ENCODE data around the gene PARP3.

Gene PARP3

DNA sequence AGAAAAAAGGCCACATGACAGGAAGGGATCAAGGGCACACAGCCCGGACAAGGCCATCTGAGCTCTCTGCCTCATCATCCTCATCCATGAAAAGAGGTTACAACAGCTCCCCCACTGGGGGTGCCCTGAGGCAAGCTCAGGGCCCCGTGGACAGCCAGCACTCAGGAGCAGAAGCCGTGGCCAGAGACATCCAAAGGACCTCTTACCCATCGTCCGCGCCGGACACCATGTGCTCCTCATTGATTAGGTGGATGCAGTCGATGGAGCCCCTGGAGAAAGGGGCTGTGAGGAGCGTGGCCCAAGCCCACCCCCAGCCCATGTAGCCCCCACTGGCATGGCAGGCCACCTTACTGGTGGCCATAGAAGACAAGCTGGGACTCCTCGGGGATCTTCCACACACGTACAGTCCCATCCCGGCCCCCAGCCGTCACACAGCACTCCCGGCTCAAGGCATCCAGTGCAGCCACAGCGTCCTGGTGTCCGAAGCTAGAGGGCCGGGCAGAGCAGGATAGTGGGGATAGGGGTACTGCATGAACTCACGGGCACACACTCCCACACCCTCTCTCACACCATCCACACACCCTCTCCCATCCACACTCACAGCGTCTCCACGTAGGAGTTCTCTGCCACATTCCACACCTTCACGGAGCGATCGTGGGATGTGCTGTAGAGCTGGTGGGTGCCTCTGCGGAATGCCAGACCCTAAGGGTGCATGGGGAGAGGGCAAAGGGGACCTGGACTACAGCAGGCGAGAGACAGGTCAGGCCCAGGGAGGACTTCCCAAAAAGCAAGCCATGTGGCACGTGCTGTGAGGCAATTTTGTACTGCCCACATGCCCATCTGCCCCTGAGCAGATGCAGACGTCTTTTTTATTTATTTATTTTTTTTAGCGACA is 6.9 kb upstream of the PARP3 start:
- Histone ChIP-seq H3K27ac (ENCODE audit: low read depth, low read length) (no peak overlapping the region), H3K9ac (ENCODE audit: low read depth, low read length) (no peak overlapping the region), H3K36me3 (ENCODE audit: insufficient read depth, low read length) (peaks cover 77% of the 10 kb centered on the region), H3K9me3 (ENCODE audit: insufficient read depth, low read depth, low read length) (no peaks in the 10 kb centered on the region), H3K27me3 (ENCODE audit: insufficient read depth, low read length) (no peaks in the 10 kb centered on the region), H3K4me1 (ENCODE audit: insufficient read depth, low read length) (no peaks in the 10 kb centered on the region), H3K4me3 (ENCODE audit: low read length) (no peak overlapping the region)
- WGBS = 95% methylated on average over 28 of the region's 28 CpGs

DNA sequence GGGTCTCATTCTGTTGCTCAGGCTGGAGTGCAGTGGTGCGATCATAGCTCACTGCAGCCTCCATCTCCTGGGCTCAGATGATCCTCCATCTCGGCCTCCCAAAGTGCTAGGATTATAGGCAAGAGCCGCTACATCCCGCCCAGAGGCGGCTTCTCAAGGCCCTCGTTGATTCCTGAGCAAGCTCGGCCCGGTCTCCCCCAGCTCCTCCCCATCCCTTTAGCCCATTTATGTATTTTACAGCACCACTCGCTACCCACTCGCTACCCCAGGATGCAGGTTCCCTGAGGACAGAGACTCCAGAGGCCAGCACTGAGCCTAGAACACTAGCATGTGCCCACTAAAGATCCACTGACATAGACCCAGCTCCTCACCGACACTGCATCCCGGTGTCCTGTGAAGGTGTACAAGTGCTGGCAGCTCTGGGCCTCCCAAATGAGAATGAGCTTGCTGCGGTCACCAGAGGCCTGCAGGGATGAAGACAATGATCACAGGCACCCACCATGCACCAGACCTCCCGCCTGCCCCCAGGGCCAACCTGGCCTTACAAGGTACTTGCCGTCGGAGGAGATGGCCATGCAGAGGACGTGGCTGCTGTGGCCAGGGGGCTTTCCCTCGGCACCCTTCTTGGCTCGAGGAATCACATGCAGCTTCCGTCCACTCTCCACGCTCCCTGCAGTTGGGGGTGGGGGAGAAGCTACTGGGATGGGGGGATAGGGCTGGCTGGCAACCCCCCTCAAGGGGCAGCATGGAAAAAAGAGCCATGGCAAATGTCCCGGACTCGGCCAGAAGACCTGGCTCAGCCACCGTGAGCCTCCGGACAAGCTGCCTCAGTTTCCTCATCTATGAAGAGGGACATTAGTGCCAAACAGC is 6.0 kb upstream of the PARP3 start:
- Histone ChIP-seq H3K9ac (ENCODE audit: low read depth, low read length) (no peak overlapping the region), H3K4me3 (ENCODE audit: low read length) (no peak overlapping the region), H3K27me3 (ENCODE audit: insufficient read depth, low read length) (no peaks in the 10 kb centered on the region), H3K9me3 (ENCODE audit: insufficient read depth, low read depth, low read length) (no peaks in the 10 kb centered on the region), H3K4me1 (ENCODE audit: insufficient read depth, low read length) (no peaks in the 10 kb centered on the region), H3K36me3 (ENCODE audit: insufficient read depth, low read length) (peaks cover 77% of the 10 kb centered on the region), H3K27ac (ENCODE audit: low read depth, low read length) (no peak overlapping the region)
- WGBS = 95% methylated on average over 25 of the region's 25 CpGs

DNA sequence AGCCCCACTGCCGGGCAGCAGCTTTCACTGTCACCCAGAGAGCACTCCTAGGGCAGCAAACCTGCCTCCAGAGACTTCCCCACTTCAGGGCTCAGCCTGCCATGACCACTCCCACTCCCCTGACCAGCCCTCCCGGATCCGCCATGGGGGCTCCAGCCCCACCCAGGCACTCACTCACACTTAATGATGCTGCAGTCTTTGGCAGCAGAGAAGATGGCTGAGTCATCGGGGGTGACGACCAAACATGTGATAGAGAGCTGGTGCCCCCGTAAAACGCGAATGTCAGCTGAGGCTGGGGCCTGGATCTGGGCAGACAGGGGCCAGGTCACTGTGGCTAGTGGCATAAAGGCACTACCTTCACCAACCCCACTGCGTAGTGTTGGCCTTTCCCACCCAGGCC is 5.1 kb upstream of the PARP3 start:
- Histone ChIP-seq H3K4me3 (ENCODE audit: low read length) (no peak overlapping the region), H3K27ac (ENCODE audit: low read depth, low read length) (no peak overlapping the region), H3K27me3 (ENCODE audit: insufficient read depth, low read length) (no peaks in the 10 kb centered on the region), H3K9me3 (ENCODE audit: insufficient read depth, low read depth, low read length) (no peaks in the 10 kb centered on the region), H3K4me1 (ENCODE audit: insufficient read depth, low read length) (no peaks in the 10 kb centered on the region), H3K9ac (ENCODE audit: low read depth, low read length) (no peak overlapping the region), H3K36me3 (ENCODE audit: insufficient read depth, low read length) (peaks cover 74% of the 10 kb centered on the region)
- 95% methylated on average over 9 of the region's 9 CpGs for WGBS

DNA sequence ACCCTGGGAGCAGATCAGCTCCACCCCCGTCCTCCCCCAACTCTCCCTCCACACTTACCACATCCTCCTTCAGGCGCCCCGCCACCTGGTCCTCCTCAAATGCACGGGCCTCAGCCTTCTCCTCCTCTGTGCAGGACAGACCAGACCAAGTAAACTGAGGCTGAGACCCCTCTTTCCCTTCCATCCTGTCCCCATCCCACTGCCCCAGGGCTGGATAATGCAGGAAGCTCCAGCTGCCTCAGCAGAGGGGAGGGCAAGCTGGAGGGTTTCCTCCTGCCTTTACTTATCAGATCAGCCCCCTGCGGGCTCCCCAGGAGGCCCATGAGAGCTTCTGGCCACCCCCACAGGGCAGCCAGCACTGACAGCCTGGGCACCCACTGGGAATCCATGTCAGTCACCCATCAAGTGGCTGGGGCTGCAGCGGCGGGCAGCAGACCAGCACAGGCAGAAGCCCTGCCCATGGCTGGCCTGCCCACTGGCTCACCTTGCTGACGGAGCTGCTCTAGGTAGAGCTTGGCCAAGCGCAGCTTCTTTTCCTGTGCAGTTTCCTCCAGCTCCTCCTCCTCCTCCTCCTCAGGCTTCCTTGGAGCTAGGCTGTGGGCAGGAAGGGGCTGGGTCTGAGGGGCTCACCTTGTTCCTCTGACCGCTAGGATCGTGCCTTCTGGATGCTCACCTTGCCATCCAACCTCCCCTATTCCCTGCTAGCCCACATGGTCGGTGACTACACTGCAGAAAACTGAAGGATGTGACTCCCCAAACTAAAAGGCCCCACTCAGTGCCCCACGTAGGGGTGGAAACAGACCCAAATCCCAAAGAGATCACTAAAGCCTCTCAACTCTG is 4.3 kb upstream of the PARP3 start:
- H3K4me1 ChIP-seq (ENCODE audit: insufficient read depth, low read length) = peaks cover 4% of the 10 kb centered on the region; the same call in 1 of the 2 replicates
- H3K27ac ChIP-seq (ENCODE audit: low read depth, low read length) = no peak overlapping the region
- no peak overlapping the region for H3K4me3 ChIP-seq (ENCODE audit: low read length)
- no peaks in the 10 kb centered on the region; the same call in 1 of the 2 replicates for H3K27me3 ChIP-seq (ENCODE audit: insufficient read depth, low read length)
- H3K9me3 ChIP-seq (ENCODE audit: insufficient read depth, low read depth, low read length) = no peaks in the 10 kb centered on the region
- peaks cover 69% of the 10 kb centered on the region for H3K36me3 ChIP-seq (ENCODE audit: insufficient read depth, low read length)
- no peak overlapping the region for H3K9ac ChIP-seq (ENCODE audit: low read depth, low read length)
- WGBS = 93% methylated on average over 13 of the region's 13 CpGs

DNA sequence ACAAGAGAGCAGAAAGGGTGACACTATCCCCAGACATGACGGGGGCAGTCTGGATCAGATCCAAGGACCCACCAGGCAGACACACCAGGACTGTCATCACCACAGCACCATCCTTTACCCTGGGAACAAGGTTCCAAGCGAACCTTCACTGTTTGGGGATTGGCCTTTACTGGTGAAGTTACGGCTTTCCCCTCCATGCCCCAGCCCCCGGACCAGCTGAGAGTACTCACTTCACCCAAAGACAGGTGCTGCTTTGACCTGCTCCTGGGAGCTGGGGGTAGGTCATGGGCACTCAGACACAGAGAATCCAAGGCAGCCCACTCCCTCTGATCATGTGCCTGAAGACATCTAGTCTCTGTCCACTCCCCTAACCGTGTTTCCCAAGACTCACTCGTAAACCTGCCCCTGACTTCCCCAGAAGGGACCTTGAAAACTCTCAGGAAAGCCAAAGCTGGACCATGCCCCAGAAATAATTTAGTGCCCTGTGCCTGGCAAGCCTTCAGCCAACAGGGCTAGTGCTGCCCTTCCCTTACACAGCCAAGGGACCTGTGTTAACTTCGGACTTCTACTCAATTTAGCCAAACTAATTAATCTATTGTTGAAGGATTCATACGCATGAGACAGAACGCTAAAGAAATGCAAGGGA is 3.3 kb upstream of the PARP3 start:
- no peaks in the 10 kb centered on the region for H3K9me3 ChIP-seq (ENCODE audit: insufficient read depth, low read depth, low read length)
- WGBS = 93% methylated on average over 9 of the region's 9 CpGs
- H3K9ac ChIP-seq (ENCODE audit: low read depth, low read length) = no peak overlapping the region
- H3K27ac ChIP-seq (ENCODE audit: low read depth, low read length) = no peak overlapping the region
- H3K4me3 ChIP-seq (ENCODE audit: low read length) = no peak overlapping the region
- peaks cover 4% of the 10 kb centered on the region; the same call in 1 of the 2 replicates for H3K4me1 ChIP-seq (ENCODE audit: insufficient read depth, low read length)
- H3K27me3 ChIP-seq (ENCODE audit: insufficient read depth, low read length) = no peaks in the 10 kb centered on the region; the same call in 1 of the 2 replicates
- H3K36me3 ChIP-seq (ENCODE audit: insufficient read depth, low read length) = peaks cover 59% of the 10 kb centered on the region

DNA sequence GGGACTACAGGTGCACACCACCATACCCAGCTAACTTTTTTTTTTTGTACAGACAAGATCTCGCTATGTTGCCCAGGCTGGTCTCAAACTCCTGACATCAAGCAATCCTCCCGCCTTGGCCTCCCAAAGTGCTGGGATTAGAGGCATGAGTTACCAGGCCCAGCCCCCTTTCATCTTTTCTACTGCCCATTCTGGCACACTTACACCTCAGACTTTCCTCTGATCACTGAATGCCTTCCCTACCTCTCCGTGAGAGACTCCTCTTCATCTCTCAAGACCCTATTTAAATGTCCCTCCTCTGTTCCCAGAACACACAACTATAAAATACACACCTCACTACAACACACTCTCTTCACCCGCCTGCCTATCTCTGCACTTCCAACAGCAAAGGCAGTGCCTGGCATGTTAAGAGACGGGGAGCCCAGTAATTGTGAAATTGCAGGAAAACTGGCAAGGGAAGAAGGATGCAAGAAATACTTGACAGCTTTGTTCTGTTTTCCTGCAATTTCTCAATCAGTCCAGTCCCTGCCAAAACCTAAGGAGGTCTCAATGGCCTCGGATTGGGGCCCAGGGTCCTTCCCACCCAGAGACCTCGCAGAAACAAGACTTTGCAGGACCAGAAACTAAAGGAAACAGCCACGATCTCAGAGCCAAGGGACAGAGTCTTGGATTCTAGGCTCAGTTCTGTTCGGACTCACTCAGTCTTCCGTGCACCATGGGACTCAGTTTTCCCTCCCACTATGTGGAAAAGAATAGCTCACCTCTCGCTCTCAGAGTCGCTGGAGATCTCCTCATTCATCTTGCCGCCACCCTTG is 1.3 kb upstream of the PARP3 start:
- Histone ChIP-seq H3K4me3 (ENCODE audit: low read length) (peak overlapping the region; percentile 84), H3K27ac (ENCODE audit: low read depth, low read length) (no peak overlapping the region), H3K4me1 (ENCODE audit: insufficient read depth, low read length) (peaks cover 4% of the 10 kb centered on the region; the same call in 1 of the 2 replicates), H3K9ac (ENCODE audit: low read depth, low read length) (peak overlapping the region; percentile 82), H3K36me3 (ENCODE audit: insufficient read depth, low read length) (peaks cover 40% of the 10 kb centered on the region), H3K9me3 (ENCODE audit: insufficient read depth, low read depth, low read length) (no peaks in the 10 kb centered on the region), H3K27me3 (ENCODE audit: insufficient read depth, low read length) (no peaks in the 10 kb centered on the region; the same call in 1 of the 2 replicates)
- WGBS = 30% methylated on average over 13 of the region's 13 CpGs

DNA sequence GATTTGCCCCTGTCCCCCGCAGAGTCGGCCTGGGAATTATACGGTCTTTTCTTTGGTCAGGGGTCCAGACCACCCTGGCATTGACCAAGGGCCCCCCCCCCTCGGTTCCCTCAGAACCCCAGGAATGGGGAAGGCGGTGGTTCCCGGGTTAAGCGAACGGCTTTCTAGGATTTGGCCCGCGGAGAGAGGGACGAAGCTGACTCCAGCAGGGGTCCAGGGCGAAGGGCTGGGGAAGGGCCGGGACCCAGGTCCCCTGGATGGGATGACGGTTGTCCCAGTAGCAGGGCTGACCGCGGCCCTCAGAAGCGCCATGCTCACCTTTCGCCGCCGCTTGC is 733 bp upstream of the PARP3 start:
- H3K9ac ChIP-seq (ENCODE audit: low read depth, low read length) = peak overlapping the region; percentile 82
- peaks cover 4% of the 10 kb centered on the region; the same call in 1 of the 2 replicates for H3K4me1 ChIP-seq (ENCODE audit: insufficient read depth, low read length)
- H3K4me3 ChIP-seq (ENCODE audit: low read length) = peak overlapping the region; percentile 84
- under 1% methylated on average over 19 of the region's 20 CpGs for WGBS
- H3K36me3 ChIP-seq (ENCODE audit: insufficient read depth, low read length) = peaks cover 34% of the 10 kb centered on the region
- peak overlapping the region; percentile 63; the same call in 1 of the 2 replicates for H3K27ac ChIP-seq (ENCODE audit: low read depth, low read length)
- H3K27me3 ChIP-seq (ENCODE audit: insufficient read depth, low read length) = no peaks in the 10 kb centered on the region; the same call in 1 of the 2 replicates
- no peaks in the 10 kb centered on the region for H3K9me3 ChIP-seq (ENCODE audit: insufficient read depth, low read depth, low read length)

DNA sequence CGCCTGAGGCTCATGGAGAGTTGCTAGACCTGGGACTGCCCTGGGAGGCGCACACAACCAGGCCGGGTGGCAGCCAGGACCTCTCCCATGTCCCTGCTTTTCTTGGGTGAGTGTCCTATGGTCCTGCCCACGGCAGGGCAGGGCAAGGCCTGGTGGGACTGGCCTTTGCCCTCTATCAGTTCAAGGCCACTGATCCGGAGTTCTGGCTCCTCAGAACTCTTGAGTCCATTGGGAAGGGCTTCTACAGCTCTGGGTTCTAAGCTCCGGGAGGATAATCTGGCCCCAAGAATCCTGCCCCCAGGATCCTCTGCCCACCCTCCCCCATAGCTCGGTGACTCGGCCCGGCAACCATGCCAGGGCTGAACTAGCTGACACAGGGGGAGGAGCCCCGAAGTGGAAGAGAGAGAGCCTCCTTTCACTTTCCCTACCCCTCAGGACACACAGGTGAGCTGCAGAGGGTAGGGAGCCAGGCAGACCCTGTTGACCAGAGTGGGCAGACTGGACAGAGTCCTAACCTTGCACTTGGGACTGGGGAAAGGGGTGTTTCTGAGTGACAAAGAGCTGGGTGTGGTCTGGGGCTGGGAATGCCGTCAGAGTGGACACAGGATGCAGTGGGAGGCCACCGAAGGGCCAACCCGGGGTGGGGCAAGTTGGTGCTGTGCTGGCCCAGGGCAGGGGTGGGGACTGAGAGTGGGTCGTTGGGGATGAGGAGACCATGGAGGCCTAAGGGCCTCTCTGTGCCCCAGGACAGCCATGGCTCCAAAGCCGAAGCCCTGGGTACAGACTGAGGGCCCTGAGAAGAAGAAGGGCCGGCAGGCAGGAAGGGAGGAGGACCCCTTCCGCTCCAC is 664 bp downstream of the PARP3 start:
- peaks cover 20% of the 10 kb centered on the region for H3K36me3 ChIP-seq (ENCODE audit: insufficient read depth, low read length)
- H3K27ac ChIP-seq (ENCODE audit: low read depth, low read length) = no peak overlapping the region
- peak overlapping the region; percentile 58; the same call in 1 of the 2 replicates for H3K9ac ChIP-seq (ENCODE audit: low read depth, low read length)
- peak overlapping the region; percentile 49 for H3K4me3 ChIP-seq (ENCODE audit: low read length)
- H3K27me3 ChIP-seq (ENCODE audit: insufficient read depth, low read length) = no peaks in the 10 kb centered on the region; the same call in 1 of the 2 replicates
- WGBS = 83% methylated on average over 17 of the region's 17 CpGs
- peaks cover 4% of the 10 kb centered on the region; the same call in 1 of the 2 replicates for H3K4me1 ChIP-seq (ENCODE audit: insufficient read depth, low read length)
- H3K9me3 ChIP-seq (ENCODE audit: insufficient read depth, low read depth, low read length) = no peaks in the 10 kb centered on the region
